CD4-positive, alpha-beta T cell treated with Interleukin-21 for 1 hour (primary cell): ENCODE measurements around the gene PDAP1.
"Not testable (repeated sequence)": the region's sequence is repeated elsewhere in the genome, so short reads cannot be mapped to it uniquely, and the experiment has no call there.

Experiments
- DNase-seq: peaks from one replicate; pipeline ENCODE4 v3.0.0-alpha.2; 2020

The PDAP1 gene

DNA sequence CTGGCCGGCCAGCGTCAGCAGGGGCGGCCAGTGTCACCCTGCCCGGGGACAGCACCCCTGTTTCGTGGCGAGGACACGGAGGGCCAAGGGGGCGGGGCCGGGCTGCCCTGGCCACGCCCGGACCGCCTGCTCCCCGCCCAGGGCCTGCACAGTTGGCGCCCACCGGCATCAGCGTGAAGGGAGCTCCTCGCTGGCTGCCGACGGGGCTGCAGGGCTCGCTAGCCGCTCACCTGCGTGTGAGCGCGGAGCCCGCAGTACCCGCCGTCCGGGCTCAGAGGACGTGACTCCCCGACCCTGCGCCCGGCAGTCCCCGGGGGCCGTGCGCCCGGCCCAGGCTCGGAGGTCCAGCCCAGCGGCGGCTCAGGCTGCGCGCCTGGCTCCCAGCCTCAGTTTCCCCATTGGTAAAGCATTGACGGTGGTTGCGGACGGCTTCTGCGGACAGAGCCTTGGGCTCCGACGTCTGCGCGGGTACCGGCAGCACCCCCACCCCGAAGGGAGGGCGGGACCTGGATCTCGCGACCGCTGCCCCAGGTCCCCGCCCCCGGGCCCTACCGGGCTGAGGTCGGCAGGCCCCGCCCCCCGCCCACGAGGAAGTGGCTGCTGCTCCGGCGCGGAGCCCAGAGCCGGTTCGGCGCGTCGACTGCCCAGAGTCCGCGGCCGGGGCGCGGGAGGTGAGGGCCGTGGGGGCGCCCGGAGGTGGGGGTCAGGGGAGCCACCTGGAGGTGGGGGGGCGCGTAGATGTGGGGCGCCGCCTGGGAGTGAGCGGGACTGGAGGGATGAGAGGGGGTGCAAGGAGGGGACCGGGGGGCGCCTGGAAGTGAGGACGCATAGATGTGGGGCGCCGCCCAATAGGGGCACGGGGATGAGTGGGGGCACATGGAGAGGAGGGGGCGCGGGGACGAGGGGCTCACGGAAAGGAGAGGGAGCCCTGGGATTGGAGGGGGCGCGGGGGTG lies 34.0 kb downstream of the PDAP1 start, which contains the start of gene ARPC1B:
Gene ARPC1B (plus strand): TSS at position 620 of the 954 bp plus-strand sequence. CDS start 10,985 bp downstream, outside the sequence.
- DNase-seq, result peak; percentile 88

- no peak for DNase-seq
Observed at GRCh38 chr7:99373091-99374066, 35.0 kb downstream of the PDAP1 start.

- DNase-seq, result no peak
Observed at GRCh38 chr7:99372275-99373090, 35.9 kb downstream of the PDAP1 start.

GRCh38 chr7:99371376-99371920 lies 36.9 kb downstream of the PDAP1 start:
- DNase-seq, result no peak

GRCh38 chr7:99369767-99370391 lies 38.5 kb downstream of the PDAP1 start:
- DNase-seq, result no peak

DNA sequence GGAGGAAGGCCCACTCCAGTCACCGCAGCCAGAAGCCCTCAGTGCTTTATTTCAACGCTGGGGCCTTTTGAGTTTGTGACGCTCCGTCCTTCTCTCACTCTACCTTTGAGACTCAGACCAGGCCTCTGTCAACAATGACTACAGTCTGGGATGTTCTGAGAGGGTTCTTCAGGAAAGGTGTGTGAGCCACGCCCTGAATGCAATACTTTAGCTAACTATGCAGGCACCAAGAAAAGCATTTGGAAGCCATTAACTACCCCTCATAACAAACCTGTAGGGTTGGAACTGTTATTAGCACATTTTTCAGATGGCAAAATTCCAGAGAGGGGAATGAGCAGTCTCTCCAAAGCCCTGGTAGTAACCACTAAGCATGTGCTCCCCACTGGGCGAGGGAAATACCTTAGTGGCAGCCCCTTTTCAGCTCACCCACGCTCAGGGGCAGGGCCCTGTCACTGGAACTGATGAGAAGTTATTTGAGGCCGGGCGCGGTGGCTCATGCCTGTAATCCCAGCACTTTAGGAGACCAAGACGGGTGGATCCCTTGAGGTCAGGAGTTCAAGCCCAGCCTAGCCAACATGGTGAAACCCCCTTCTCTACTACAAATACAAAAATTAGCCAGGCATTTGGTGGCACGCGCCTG lies 39.5 kb downstream of the PDAP1 start:
- DNase-seq, result no peak

GRCh38 chr7:99366646-99367045 lies 41.8 kb downstream of the PDAP1 start:
- no peak for DNase-seq

- DNase-seq, result peak; percentile 75
Observed at GRCh38 chr7:99365318-99366141, 42.9 kb downstream of the PDAP1 start.

DNA sequence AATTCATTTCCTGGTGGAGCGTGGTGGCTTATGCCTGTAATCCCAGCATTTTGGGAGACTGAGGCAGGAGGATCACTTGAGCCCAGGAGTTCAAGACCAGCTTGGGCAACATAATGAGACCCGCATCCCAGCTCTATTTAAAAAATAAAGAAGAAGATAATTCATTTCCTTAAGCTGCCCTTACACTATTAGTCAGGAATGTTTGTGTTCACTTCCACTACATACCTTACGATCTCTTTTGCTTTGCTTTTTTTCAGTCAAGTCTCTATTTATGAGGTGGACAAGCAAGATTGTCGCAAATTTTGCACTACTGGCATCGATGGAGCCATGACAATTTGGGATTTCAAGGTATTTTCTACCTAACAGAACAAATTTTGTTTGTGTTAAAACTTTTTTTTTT lies 45.1 kb downstream of the PDAP1 start:
- no peak for DNase-seq

- DNase-seq, result no peak
Observed at GRCh38 chr7:99362801-99363200, 45.6 kb downstream of the PDAP1 start.

GRCh38 chr7:99359465-99360154 lies 48.8 kb downstream of the PDAP1 start:
- DNase-seq, result no peak

DNA sequence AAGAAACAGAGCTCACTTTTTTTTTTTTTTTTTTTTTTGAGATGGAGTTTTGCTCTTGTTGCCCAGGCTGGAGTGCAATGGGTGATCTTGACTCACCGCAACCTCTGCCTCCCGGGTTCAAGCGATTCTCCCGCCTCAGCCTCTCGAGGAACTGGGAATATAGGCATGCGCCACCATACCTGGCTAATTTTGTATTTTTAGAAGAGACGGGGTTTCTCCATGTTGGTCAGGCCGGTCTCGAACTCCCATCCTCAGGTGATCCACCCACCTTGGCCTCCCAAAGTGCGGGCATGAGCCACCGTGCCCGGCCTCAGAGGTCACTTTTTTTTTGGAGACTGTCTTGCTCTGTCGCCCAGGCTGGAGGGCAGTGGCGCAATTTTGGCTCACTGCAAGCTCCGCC lies 49.9 kb downstream of the PDAP1 start:
- not testable (repeated sequence) for DNase-seq

GRCh38 chr7:99357701-99358490 lies 50.5 kb downstream of the PDAP1 start:
- no peak for DNase-seq

DNA sequence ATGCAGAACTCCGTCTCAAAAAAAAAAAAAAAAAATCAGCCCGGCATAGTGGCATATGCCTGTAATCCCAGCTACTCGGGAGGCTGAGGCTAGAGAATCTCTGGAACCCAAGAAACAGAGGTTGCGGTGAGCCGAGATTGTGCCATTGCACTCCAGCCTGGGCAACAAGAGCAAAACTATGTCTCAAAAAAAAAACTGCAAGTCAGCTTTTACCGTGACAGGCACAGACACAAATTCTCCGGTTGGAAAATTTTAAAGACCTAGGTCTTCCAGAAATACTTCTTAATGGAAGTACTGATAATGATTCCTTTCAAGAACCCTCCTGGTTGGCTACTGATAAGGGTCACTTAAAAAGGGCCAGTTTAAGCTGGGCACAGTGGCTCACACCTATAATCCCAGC lies 53.3 kb downstream of the PDAP1 start:
- DNase-seq, result no peak

GRCh38 chr7:99352247-99352646 lies 56.1 kb downstream of the PDAP1 start:
- DNase-seq, result no peak

DNA sequence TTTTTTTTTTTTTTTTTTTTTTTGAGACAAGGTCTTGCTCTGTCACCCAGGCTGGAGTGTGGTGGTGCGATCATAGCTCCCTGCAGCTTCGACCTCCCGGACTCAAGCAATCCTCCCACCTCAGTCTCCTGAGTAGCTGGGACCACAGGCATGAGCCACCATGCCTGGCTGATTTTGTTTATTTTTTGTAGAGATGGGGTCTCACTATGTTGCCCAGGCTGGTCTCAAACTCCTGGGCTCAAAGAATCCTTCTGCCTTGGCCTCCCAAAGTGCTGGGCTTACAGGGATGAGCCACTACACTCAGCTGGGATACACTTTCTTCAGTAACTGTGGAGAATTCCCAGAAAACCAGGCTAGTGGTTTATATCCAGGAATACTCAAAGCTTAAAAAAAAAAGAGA lies 57.8 kb downstream of the PDAP1 start:
- DNase-seq, result not testable (repeated sequence)
